MM.1S (cell line): Measurements from ENCODE around the gene VPS45.

ENCODE experiments used
- EZH2 ChIP-seq: fragments of 300-600 bp; sonication (generic); optimal IDR thresholded peaks from 2 replicates; pipeline ENCODE3; 2017; ENCODE audit warnings: low read depth, mild to moderate bottlenecking, antibody characterized with exemption, low read length, mixed read lengths
- TF ChIP-seq, protein P1 (sequence below): fragments of 300-600 bp; sonication (generic); IDR thresholded peaks from 2 replicates; pipeline ENCODE4 v1.5.1; 2016; ENCODE audit warnings: antibody characterized with exemption, low read length, mixed read lengths

DNA sequence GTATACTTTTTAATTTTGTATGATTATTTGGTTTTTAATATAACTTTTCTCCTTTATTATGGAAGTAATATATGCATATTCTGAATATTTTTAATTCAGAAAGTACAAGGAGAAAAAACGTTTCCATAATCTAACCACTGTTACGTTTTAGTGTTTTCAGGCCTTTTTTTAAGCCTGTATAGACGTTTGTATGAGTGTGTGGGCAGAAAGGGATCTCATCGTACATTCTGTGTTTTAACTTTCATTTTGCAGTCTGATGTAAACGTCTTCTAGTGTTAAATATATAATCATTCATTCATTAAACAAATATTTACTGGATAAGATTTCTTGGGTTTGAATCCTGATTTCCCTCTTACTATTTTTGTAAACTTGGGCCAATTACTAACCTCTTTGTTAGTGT lies 44.1 kb downstream of the VPS45 start:
- TF ChIP-seq, protein P1, sequence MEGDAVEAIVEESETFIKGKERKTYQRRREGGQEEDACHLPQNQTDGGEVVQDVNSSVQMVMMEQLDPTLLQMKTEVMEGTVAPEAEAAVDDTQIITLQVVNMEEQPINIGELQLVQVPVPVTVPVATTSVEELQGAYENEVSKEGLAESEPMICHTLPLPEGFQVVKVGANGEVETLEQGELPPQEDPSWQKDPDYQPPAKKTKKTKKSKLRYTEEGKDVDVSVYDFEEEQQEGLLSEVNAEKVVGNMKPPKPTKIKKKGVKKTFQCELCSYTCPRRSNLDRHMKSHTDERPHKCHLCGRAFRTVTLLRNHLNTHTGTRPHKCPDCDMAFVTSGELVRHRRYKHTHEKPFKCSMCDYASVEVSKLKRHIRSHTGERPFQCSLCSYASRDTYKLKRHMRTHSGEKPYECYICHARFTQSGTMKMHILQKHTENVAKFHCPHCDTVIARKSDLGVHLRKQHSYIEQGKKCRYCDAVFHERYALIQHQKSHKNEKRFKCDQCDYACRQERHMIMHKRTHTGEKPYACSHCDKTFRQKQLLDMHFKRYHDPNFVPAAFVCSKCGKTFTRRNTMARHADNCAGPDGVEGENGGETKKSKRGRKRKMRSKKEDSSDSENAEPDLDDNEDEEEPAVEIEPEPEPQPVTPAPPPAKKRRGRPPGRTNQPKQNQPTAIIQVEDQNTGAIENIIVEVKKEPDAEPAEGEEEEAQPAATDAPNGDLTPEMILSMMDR = no peak
- TF ChIP-seq EZH2 = no peak
